GM19035 (cell line): ENCODE measurements around the gene MVB12B.

ENCODE experiments used
- ATAC-seq: cut with Tn5 transposase; IDR thresholded peaks from one replicate; pipeline ENCODE4 v1.9.1; 2021; ENCODE audit not compliant: unreplicated experiment

MVB12B gene

GRCh38 chr9:126500600-126501382 is 174.2 kb downstream of the MVB12B start:
- no peak for ATAC-seq

GRCh38 chr9:126501383-126502331 is 175.0 kb downstream of the MVB12B start:
- ATAC-seq: no peak

- ATAC-seq: no peak
Measured at GRCh38 chr9:126502417-126503332, 176.0 kb downstream of the MVB12B start.

GRCh38 chr9:126503333-126504085 is 176.9 kb downstream of the MVB12B start:
- ATAC-seq: no peak

- no peak for ATAC-seq
Measured at GRCh38 chr9:126504086-126504976, 177.7 kb downstream of the MVB12B start.

DNA sequence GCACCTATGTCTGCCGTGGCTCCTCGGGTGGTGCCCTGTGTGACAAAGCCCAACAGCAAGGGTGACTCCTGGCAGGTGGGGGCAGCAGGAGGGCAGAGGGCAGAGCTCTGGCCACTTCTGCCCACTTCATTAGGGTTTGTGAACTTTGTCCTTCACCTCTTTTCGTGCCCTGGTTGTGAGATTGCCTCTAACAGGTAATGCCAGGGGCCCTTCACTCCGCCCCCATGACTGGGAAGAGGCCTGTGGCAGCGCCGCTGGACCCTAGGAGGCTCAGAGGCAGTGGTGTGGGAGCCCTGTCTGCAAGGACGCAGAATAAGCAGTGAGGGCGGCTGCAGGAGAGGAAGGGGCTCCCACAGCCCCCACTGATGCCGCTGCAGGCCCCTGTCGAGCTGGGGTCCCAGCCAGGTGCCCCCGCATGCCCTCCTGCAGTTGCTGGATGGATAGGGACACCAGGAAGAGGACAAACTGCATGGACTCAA is 178.4 kb downstream of the MVB12B start:
- ATAC-seq: no peak

DNA sequence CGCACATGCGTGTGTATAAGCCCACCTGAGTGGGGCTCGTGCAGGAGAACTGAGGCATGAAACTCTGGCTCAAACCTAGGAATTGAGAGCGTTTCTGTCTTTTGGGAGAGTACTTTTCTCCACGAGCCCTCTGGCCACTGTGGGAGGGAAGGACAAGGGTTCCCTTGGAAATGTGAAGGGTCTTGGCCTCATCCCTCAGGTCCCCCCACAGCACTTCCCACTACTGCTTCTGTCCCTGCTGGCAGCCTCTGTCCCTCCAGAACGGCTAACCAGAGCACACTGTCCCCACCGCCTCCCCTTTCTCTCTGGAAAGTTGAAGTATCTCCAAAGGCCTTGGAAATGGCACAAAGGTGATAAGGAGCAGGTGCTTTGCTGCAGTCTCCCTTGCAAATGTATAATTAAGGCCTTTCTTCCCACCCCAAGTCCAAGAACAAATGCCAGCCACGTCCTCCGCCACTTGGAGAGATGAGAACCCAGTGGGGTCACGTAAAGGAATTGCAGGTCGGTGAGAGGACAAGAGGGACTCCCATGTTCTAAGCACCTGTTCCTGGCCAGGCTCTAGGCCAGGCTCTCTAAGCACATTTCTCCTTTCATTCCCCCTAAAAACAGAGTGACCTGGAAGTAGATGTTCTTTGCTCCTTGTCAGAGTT is 179.2 kb downstream of the MVB12B start:
- no peak for ATAC-seq

GRCh38 chr9:126506361-126507317 is 180.0 kb downstream of the MVB12B start:
- no peak for ATAC-seq

DNA sequence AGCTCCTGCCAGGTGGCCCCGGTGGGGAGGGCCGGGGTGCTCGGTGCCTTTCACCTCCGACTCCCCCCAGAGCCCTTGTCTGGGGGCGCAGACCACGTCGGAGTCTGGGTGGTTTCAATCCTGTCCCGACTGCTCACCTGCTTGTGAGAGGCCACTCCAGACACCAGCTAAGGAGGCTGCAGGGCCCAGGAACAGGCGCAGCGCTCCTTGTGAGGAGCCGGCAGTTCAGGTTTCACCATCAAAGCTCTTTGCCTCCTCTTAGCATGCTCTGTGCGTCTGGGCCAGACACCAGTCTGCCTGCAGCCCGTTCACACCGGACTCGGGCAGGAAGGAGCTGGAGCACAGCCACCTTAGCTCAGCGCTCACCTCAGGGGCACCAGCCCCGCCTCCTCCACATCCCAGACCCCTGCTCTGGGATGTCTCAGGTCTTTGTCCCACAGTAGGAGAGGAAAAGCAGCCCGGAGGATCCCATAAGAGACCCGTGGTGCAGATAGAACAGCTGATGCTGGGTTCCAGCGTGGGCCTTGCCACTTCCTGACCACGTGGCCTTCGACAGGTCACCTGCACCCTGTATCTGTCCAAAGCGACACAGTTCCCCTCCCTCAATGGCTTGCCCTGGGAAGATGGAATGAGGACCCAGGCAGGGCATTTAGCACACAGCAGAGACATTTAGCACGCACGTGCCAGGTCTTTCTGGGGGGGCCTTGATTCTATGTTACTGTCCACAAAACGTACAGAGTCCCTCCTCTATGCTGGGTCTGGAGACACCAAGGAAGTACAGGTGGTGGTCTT is 180.9 kb downstream of the MVB12B start:
- ATAC-seq: no peak

DNA sequence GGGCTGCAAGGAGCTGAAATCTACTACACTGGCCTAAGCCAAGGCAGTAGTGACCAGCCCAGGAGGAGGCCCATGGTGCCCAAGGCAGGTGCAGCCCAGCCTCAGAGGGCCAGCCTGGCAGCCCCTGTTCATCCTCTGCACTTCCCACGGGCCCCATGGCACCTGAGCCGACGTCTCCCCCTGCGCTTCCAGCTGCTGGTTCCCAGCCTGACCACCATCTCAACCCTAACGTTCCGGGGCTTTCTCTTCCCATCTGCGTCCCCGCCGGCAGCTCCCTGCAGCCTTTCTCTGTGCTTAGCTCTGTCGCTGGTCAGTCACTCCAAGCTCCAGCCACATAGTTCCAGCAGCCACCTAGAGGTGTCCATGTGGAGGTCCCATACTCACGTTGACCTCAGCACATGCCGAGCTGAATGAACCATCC is 181.6 kb downstream of the MVB12B start:
- no peak for ATAC-seq

GRCh38 chr9:126508928-126509327 is 182.3 kb downstream of the MVB12B start:
- ATAC-seq: no peak

DNA sequence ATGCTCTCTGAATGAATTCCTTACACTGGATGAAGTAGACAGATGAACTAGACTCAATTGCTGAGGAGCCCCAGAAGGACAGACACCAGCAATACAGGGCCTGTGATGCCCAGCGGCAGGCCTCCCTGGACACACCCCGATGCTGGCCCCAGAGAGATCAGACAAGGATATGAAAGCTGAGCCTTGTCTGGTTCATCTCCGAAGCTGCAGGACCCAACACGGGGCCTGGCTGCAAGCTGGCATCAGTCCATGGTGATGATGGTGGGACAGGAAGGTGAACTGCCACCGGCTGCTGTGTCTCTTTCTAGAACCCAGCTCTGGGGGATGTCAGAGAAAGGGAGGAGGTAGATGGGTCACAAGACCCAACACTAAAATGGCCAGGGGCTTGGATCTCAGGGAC is 183.1 kb downstream of the MVB12B start:
- ATAC-seq: no peak

GRCh38 chr9:126510564-126510963 is 183.9 kb downstream of the MVB12B start:
- no peak for ATAC-seq

- no peak for ATAC-seq
Measured at GRCh38 chr9:126511411-126511810, 184.8 kb downstream of the MVB12B start.

DNA sequence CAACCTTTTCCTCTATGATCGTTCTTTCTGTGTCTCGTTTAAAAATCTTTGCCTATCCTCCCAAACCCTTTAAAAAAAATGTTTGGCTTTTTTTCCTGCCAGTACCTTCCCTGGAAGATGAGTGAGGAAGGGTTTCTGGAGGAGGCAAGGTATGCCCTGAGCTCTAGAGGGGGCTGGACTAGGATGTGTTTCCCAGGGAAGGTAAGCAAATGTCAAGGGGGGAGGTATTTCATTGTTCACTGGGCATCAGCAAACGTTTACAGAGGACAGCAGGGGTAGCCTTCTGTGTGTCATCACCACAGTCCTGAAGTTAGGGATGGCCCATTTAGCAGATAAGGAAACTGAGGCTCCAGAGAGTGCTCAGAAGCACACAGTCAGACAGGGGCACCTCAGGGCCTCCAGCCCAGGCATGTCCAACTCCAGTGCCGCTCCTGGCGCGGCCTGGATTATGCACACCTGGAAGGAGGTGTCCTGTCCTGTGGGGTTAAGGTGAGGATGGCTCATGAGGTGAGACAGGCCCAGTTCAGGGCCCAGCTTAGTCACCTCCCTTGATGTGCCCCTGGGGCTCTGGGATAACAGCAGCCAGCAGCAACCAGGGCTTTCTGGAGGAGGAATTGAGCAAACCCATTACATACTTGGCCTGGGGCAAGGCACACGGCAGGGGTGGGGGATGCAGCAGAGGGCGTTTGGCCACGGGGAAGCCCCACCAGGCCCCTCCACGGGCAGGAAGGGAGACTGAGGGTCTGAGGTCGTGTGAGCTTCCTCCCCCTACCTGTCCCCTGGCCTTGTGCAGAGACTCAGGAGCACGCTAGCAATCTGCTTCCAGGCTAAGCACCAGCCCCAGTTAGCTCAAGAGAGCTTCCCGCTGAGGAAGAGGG is 186.8 kb downstream of the MVB12B start:
- no peak for ATAC-seq
